Measurements from ENCODE around the gene H2BK1. TPM values are rescaled to one million over a fixed set of nuclear protein-coding genes. Genes with fewer than 3 reads are reported as not detected.
A peak's percentile ranks its signal among the peaks of the same experiment; 100 is the strongest.

H2BK1 gene
- total RNA-seq, 4 donors from 2014 or later: not detected

GRCh38 chr7:151173386-151174245 lies 36.7 kb downstream of the H2BK1 start:
- H3K9me3 ChIP-seq: peaks cover 0 to 3% (median 0%) of the 10 kb centered on the region in 3 donors
- TF ChIP-seq POLR2A (IDR thresholded peaks at IDR 0.05): no peak
- no peak for TF ChIP-seq CTCF (IDR thresholded peaks at IDR 0.05)
- TF ChIP-seq POLR2AphosphoS5 (IDR thresholded peaks at IDR 0.05): no peak
- TF ChIP-seq EP300 (IDR thresholded peaks at IDR 0.05): no peak
- H3K4me1 ChIP-seq: peaks cover 0 to 7% (median 0%) of the 10 kb centered on the region in 3 donors
- H3K27ac ChIP-seq: no peak overlapping the region
- no peak overlapping the region for H3K4me3 ChIP-seq
- no peak for ATAC-seq
- H3K36me3 ChIP-seq: no peaks in the 10 kb centered on the region
- H3K27me3 ChIP-seq: peaks cover 67% of the 10 kb centered on the region
- whole genome bisulfite sequencing, 2 donors (ENCODE audit: low coverage in 1 of 2): 80 to 93% methylated on average over 15 to 19 of the region's 43 CpGs

- 11 to 23% methylated on average over 3 to 16 of the region's 42 CpGs for WGBS, 2 donors (ENCODE audit: low coverage in 1 of 2)
- ATAC-seq: peak; percentile 80
- Histone ChIP-seq H3K4me1 (peaks cover 0 to 16% (median 7%) of the 10 kb centered on the region in 3 donors), H3K27ac (no peak overlapping the region), H3K9me3 (peaks cover 0 to 3% (median 0%) of the 10 kb centered on the region in 3 donors), H3K4me3 (no peak overlapping the region), H3K27me3 (peaks cover 68% of the 10 kb centered on the region), H3K36me3 (no peaks in the 10 kb centered on the region)
- TF ChIP-seq CTCF (IDR thresholded peaks at IDR 0.05): peak in 3 of 4 experiments; percentile 99 to 100 (median 100)
- TF ChIP-seq POLR2A (IDR thresholded peaks at IDR 0.05): no peak
- TF ChIP-seq EP300 (IDR thresholded peaks at IDR 0.05): no peak
- peak; percentile 54 for TF ChIP-seq POLR2AphosphoS5 (IDR thresholded peaks at IDR 0.05)
Measured at GRCh38 chr7:151172273-151173141, 37.8 kb downstream of the H2BK1 start.

- WGBS, 2 donors (ENCODE audit: low coverage in 1 of 2): 20 to 28% methylated on average over 1 to 8 of the region's 10 CpGs
Measured at GRCh38 chr7:151168787-151169162, 41.5 kb downstream of the H2BK1 start.

GRCh38 chr7:151168003-151168786 lies 42.1 kb downstream of the H2BK1 start:
- H3K27me3 ChIP-seq: peaks cover 66% of the 10 kb centered on the region

More at GRCh38 chr7:151168787-151169162, 41.5 kb downstream of the H2BK1 start:
- Histone ChIP-seq H3K9me3 (no peaks in the 10 kb centered on the region), H3K27ac (no peak overlapping the region), H3K36me3 (no peaks in the 10 kb centered on the region), H3K4me1 (peaks cover 0 to 19% (median 14%) of the 10 kb centered on the region in 3 donors), H3K27me3 (peaks cover 68% of the 10 kb centered on the region), H3K4me3 (no peak overlapping the region)
- TF ChIP-seq POLR2AphosphoS5 (IDR thresholded peaks at IDR 0.05): no peak
- TF ChIP-seq POLR2A (IDR thresholded peaks at IDR 0.05): no peak
- no peak for ATAC-seq

More at GRCh38 chr7:151168003-151168786, 42.1 kb downstream of the H2BK1 start:
- 5 to 19% methylated on average over 4 to 13 of the region's 52 CpGs for WGBS, 2 donors (ENCODE audit: low coverage in 1 of 2)
- TF ChIP-seq POLR2AphosphoS5 (IDR thresholded peaks at IDR 0.05) (no peak), CTCF (IDR thresholded peaks at IDR 0.05) (peak; percentile 16 to 72 (median 32))
- H3K4me3 ChIP-seq: peak overlapping the region; percentile 6 to 54
- no peaks in the 10 kb centered on the region for H3K36me3 ChIP-seq
- H3K9me3 ChIP-seq: no peaks in the 10 kb centered on the region
- peaks cover 0 to 19% (median 14%) of the 10 kb centered on the region in 3 donors for H3K4me1 ChIP-seq
- H3K27ac ChIP-seq: no peak overlapping the region
- peak; percentile 60 for ATAC-seq

Data from gastroesophageal sphincter (tissue), 4 donors.